GM18508 (cell line): ENCODE data around the gene INKA2.
"Not testable (repeated sequence)": the region's sequence is repeated elsewhere in the genome, so short reads cannot be mapped to it uniquely, and the experiment has no call there.

Experiments used
- ATAC-seq: cut with Tn5 transposase; IDR thresholded peaks from one replicate; pipeline ENCODE4 v1.9.1; 2021; ENCODE audit warnings: moderate number of reproducible peaks; ENCODE audit not compliant: insufficient read depth, unreplicated experiment

INKA2 gene

DNA sequence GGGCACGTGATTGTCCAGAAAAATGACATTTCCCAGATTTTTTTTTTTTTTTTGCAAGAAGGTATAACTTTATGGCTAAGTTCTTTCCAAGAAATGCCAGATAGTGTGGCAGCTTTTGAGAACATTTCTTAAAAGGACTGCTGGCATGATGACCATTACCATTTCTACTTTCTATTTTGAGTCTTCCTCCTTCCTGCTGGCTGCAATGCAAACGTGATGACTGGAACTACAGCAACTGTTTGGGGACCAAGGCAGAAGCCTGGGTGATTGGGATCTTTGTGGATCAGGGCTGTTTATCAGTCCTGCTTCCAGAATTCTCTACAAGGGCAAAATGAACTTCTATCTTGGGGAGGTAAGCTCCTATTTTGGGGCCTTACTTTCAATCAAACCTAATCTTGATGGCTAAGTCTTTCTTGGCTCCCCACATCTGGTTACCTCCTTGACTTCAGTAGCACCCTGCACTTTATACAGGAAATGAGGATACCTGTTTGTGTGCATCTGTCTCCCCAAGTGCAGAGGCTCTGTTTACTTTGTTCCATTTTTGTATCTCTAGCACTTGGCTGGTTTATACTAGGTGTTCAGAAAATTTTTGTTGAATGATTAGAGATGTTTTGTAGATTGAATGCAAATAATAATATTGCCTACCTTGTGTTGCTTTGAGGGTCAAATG lies 12.8 kb upstream of the INKA2 start:
- ATAC-seq: no peak

DNA sequence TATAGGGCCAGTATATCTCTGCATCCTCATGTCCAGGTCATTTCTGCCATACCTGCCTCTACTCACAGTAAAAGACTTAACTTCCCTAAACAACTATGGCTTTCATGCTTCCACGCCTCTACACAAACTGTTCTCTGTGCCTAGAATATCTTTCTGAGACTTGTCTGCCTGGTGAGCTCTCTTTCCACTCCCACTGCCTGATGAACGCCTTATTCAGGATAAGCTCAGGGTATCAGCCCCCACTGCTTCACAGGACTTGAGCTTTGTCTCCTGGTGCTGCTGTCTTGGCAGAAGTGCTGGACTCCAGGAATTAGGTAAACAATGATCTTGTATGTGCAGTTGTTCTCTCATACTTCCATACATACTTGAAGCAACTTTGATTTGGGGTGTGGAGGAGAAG lies 11.7 kb upstream of the INKA2 start:
- no peak for ATAC-seq

DNA sequence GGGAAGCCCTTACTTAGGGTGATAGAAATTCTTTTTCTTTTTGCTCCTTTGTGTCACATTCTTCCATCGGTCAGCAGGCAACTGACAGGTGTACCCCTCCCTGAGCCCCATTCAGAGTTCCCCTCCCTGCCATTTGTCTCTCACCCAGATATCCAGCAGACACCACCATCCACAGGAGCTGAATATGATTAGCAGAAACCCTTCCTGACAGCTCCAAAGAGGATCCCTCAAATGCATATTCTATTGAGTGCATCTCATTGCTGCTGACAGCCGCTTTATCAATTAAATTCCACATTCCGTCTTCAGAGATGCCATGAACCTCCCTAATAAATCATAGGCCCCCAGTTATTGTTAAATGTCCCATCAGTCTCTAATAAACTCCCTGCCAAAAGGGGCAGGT lies 10.4 kb upstream of the INKA2 start:
- no peak for ATAC-seq

DNA sequence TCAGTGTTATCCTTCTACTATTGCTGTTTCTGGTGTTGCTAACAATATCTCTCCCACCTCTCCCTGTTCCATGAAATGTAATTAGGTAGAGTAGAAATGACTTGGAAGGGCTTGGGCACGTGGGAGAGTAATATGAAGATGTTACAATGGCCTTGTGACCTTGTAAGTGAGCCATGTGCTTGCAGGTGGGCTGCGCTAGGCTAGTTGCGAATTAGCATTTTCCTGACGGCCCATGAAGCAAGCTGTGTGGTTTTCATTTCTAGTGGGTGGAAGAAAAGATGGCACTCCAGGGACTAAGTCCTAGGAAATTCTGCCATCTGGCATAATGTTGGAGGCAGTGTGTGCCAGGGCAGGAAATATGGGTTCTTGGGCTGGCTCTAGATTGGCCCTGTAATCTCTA lies 8.8 kb upstream of the INKA2 start:
- no peak for ATAC-seq

DNA sequence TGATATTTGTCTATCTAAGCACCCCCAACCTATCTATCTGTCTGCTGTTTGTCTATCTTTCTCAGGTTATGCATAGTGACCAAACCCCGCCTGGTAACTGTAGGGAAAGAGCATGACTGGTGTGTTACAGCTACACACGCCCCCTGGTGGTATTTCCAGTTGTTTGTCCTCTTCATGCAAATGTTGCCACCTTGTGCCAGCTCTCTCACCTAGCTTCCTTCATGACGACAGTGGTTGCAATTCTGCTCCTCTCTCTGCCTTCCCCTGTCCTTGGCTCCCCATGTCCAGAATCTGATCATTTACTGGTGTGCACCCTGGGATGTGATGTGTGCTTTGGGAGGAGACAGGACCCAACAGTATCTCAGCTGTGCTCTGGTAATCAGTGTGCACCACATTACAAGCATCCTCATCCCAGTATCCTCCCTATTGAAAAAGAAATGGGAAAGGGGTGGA lies 8.1 kb upstream of the INKA2 start:
- no peak for ATAC-seq

DNA sequence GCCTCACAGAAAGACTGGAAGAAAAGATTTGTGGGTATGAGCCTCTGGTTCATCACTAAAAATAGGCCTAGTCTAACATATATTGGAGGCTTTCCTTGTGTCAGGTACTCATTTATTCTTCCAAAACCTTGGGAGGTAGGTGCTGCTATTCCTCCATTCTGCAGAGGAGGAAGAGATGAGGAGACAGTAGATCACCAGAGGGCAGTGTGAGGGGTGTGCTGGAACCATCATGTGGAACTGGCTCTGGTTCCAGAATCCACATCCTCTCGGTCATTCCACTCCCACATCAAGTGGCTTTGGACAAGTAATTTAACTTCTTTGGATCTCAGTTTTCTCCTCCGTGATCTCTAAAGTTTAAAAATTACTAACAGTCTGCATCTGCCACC lies 7.4 kb upstream of the INKA2 start:
- ATAC-seq: no peak

DNA sequence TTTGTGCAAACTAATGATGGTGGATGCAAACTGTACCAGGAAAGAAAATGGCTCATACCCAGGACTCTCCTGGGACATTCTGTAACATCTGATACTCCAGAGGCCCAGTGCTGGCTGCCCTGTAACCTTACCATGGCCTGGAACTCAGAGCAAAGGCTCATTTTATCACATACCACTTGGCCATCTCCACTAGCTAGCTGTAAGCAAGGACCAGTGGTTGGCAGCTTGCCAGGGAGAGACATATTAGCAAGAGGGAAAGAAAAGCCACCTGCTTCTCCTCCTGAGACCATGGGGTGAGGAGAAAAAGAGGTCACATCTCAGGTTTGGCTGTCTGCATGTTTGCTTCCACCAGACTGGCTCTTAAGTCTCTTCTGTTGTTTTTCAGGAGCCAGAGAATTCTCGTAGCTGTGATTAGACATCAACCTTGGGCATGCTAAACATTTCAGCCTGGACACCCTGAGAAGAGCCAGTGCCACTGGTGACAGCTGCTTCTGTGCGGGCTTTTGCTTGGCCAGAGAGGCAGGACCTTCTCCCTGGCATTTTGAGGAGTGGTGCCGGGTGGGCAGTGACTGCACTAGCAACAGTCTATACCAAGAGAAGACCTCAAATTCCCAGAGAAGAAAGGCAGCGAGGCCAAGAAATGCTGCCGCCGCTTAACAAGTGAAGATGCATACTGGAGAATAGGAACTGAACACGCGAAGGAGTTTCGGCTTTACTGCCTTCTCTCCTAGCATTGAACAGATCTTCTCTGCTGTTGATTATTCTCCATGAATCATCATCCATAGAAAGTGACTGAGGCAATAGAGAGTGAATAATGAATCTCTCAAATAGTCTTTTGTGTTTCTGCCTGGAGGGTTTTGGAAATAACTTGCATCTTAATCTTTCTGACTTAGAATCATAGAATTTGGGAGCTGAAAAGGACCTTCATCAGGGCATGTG lies 6.7 kb upstream of the INKA2 start:
- ATAC-seq: no peak

DNA sequence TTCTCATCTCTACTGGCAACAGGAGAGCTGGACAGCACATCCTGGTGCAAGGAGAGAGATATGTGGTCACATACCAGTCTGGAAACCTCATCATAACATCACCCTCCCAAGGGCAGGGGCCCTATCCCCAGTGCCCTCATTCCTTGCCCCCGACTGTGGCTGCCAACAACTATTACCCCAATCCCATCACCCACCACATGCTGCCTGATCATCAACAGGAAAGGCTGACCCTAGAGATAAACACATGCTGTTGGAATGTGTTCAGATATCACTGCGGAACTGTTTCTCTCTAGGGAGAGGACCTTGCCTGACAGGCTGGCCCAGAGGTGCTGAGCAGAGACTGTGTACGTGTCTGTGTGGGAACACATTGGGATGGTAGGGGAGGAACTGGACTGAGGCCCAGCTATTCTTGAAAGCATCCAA lies 4.5 kb upstream of the INKA2 start:
- ATAC-seq: no peak

DNA sequence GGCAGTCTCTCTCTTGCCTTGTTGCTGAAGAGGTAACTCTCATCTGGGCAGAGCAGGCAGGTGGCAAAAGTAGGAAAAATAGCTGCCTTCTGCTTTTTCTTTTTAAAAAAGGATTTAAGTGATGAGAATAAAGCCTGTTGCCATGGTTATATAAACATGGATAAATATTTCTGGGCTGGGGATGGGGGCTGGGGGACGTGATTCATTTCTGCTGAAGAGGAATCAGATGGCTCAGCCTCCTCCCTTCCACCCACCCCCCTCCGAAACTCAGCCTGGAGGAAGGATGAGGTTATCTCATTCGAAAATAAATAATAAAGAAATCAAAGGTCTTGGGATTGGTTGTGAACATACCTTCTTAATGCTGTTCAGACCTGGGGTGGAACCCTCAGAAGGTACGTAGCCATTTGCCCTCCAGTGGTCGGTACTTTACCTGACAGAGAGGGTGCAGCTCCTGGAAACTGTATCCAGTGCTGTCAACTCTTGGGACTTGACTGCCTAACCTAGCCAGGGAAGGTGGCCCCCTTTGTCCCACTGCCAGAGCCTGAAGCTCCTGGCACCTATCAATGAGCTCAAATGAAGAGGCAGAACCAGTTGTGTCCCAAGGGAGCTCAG lies 3.8 kb upstream of the INKA2 start:
- no peak for ATAC-seq

DNA sequence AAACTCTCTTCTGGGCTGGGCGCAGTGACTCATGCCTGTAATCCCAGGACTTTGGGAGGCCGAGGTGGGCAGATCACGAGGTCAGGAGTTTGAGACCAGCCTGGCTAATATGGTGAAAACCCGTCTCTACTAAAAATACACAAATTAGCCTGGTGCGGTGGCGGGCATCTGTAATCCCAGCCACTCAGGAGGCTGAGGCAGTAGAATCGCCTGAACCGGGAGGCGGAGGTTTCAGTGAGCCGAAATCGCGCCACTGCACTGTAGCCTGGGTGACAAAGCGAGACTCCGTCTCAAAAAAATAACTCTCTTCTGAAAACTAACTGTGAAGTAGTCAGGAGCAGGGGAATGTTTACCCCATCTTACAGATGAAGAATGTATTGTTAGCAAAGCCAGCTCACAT lies 3.1 kb upstream of the INKA2 start:
- not testable (repeated sequence) for ATAC-seq

DNA sequence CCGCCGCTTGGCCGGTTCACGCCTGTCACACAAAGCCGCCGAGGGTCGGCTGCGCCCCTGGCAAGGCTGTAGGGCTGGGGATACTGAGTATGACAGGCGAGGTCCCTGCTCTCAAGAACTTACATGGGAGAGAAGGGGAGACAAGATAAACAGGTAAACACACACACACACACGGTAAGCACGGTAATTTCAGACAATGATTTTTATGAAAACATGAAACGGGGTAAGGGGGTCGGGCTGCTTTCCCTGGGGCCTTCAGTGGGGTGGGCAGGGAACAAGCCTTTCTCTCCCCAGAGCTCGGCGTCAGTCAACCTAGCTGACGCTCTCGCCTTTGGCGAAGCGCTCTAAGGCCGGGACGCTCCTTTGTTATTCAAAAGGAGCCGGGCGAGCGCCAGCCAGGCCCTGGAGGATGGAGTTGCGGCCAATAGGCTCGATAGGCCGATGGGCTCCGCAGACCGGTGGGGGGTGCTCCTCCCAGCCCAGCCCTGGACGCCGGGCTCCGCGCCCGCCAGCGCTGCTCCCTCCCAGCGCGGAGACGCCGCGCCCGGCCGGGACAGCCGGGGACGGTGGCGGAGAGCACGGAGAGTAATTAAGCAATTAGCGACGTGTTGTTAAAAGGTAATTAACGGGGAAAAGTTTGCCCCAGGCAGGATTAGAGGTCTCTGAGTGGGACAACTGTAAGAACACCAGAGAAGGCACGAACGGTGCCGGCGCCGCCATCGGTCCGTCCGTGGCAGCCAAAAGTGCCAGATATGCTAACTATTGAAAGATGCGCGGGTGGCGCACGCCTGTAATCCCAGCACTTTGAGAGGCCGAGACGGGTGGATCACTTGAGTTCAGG lies 950 bp upstream of the INKA2 start:
- ATAC-seq: no peak

DNA sequence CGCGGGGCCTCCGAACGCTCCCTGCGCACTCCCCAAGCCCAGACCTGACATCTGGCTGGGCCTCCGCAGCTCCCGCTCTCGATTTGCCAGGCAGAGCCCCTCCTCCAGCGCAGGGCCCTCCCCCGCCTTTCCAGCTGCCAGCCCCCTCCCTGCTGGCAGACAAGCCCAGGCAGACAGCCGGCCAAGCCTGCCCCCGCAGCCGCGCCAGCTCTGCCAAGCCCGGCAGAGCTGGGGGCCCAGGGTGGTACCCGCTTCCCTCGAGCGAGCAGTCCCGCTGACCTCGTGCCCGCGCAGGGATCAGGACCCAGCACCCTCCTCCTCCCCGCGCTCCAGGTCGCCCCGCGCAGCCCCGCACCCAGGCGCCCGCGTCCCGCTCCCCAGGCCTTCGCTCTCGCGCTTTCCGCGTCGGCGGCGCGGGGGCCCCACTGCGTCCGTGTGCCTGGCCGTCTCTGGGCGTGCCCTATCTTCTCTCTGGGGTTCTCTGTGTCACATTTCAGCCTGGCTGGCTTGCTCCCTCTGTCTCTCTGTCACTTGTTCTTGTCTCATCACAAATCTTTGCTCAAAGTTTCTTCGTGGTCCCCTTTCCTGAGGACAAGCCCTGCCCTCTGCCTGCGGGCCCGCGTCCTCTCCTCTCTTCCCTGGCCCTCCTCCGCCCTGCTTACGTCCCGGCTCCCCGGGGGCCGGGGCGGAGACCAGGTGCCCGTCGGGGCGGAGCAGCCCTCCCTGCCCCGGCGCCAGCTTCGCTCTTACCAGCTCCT lies 580 bp downstream of the INKA2 start:
- ATAC-seq: peak; percentile 16

DNA sequence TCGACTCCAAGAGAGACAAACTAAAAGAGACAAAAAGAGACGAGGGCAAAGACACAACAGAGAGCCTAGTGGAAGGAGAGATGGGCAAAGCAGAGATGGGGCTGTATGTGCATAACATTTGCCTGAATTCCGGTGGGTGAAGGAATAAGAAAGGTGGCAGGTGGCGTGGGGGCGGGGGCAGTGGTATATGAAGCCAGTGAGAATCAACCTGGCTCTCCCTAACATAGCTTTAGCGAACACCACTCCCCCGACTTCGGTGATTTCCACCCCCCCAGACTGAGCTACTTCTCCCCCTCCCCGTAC lies 1.1 kb downstream of the INKA2 start:
- no peak for ATAC-seq

DNA sequence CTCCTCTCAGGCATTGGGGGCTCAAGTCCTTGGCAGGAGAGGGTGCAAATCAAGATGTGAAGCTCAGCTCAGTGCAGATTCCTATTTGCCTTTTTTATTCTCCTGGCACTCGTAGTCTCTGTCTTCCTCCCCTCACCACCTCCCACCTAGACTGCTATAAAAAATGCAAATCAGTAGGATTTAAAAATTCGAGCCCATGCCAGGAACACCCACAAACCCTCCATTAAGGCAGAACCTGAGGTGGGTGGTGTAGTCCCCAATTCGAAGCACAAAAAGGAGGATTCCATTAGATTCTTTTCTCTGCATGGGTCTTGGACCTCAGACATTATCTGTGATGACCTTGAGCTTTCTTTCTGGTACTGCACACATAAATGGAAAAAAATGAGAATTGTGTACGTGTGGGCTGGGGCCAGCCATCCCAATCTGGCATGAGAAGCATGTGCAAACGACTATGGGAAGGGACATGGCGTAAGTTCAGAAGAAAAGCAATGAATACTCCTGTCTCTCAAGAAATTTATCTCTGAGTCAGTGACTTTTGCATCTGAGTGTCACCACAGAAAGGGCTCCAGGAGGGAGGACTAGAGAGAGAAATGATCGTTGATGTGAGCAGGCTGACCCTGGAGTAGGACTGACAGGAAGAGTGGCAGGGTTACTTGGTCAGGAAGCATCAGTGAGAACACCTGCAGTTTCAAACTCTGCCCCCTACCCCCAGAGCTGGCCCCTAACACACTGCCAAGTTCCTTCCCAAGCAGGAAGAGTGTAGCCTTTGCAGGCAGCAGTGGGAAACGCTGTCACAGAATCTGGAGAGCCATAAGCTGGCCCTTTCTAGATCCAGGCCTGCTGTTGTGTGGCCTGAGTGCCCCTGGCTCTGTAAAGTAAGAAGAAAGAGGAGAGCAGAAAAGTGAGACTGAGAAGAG lies 1.7 kb downstream of the INKA2 start:
- no peak for ATAC-seq

DNA sequence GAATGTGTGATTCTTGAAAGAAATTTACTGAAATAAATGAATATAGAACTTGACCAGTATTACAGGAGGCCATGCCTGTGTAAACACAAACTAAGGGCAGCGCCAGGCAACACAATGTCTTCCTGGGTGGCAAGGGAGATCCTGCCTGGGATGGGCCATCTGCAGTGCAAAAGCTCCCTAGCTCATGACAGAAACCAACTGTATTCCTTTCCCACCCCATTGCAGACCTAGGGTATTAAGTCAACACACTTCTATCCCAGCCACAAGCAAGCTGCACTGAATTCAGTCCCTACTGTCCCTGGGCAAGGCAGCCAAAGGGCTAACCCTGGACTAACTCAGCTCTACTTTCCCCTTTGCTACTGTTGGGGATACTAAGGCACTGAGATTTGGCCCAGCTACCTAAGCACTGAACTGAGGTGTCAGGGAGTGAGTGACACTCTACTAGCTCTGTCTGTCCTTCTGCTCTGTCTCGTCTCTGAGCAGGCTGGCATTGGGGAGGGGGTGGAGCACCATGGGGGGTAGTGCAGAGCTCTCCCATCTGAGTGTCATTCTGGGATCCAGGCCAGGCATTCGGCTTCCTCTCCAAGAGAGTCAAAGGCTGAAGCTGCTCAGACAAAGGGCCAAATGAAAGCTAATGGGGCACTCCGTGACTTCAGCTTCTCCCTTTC lies 2.5 kb downstream of the INKA2 start:
- no peak for ATAC-seq

DNA sequence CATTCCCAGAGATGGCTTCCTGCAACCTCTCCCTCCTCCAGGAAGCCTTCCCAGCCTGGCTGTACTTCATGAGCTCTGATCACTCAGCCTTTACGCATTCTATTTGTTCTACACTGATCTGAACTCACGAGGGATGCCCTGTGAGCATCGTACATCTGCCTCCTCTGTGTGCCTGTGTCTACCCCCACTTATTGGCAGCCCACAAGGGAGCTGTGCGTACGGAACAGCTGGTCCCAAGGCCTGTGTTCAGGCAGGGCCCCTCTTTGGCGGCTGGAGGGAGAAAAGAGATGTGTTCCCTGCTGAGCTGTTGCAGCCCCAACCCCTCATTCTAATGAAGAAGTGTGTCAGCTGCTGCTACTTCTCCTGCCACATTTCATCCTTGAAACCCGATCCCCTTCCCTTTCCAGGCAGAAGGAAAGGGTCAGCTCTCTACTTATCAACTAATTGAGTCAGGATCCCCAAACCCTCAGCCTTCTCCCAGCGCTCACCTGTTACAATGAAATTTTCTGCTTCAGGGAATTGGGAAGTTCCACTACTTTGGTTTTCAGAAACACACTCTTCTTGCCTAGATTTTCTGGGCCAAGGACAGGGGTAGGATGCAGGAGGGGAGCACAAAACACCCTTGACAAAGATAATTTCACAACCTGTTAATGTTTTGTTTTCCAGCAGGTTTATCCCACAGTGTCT lies 3.2 kb downstream of the INKA2 start:
- no peak for ATAC-seq

DNA sequence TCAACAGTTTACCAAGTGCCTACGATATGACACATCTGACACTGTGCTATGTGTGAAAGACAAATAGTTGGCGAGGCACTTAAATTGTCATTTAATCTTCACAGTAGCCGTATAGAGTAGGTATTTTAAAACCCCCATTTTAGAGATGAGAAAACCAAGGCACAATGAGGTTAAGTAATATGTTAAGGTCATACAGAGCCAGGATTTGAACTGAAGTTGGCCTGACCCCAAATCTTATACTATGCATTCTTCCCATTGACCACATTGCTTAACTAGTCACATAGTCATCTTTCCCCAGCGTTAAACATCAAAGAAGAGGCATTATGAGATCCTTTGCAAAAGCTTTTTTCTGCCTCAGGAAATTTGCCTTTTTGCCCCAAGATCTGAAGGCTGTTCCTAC lies 3.9 kb downstream of the INKA2 start:
- no peak for ATAC-seq

DNA sequence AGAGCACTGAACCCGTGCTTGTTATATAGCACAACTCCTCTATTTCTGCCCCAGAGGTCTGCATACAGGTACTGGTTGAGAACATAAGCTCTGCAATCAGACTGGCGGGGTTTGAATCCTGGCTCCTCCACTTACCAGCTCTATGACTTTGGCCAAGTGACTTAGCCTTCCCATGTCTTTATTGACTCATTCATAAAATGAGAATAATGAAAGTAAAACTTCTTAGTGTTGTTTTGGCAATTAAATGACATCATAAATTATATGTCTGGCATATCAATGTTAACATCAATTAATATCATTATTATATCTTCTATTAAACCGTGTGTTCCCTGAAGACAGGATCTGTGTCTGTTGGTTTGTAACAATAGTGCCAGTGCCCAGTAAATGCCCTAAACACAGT lies 4.3 kb downstream of the INKA2 start:
- ATAC-seq: no peak
